ENCODE data around the gene MATK. TPM values are rescaled to one million over a fixed set of nuclear protein-coding genes. Genes with fewer than 3 reads are reported as not detected.
"Not testable (repeated sequence)": the region's sequence is repeated elsewhere in the genome, so short reads cannot be mapped to it uniquely, and the experiment has no call there.

MATK gene
- total RNA-seq, 2 donors from 2014 or later, result 1.1 to 2.8 TPM

DNA sequence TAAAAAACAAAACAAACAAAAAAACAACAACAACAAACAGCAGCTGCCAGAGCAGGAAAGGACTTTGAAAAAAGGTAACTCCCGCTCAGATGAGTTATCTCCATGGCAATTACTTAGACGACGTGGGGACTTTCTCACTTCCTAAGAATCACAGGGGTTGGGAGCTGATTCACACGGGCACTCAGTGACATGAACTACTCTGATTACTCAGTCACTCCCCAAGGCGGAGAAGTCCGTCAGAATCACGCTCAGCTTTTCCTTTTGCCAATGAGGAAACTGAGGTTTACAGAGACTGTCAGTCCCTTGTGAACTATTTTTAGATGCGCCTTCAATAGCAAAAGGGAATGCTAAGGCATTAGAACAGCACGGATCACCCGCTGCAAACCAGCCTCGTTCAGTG, 32.3 kb upstream of the MATK start:
- no peak for DNase-seq (ENCODE audit: low spot score)
- intact Hi-C loops (cut with DNase I), result loop anchor here in 1 of 2 donors (5.0 kb wide), 1 partner anchor 594 kb away; no protein-coding TSS in a partner anchor

DNA sequence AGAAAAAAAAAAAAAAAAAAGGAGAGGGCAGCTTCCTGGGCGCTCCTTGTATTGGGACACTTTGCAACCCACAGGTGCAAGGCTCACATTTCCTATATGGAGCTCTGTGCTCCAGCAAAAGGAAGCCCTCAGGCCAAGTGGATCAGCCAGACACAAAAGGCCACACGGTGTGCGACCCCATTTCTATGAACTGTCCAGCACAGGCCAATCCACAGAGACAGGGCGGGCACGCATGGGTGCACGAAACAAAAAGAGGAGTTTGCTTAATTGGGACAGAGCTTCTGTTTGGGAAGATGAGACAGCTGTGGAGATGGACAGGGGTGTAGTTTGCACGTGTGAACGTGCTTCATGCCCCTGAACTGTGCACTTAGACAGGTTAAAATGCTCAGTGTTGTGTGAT, 31.6 kb upstream of the MATK start:
- no peak for DNase-seq (ENCODE audit: low spot score)
- intact Hi-C loops (cut with DNase I), result loop anchor here in 1 of 2 donors (5.0 kb wide), 1 partner anchor 595 kb away; no protein-coding TSS in a partner anchor

DNA sequence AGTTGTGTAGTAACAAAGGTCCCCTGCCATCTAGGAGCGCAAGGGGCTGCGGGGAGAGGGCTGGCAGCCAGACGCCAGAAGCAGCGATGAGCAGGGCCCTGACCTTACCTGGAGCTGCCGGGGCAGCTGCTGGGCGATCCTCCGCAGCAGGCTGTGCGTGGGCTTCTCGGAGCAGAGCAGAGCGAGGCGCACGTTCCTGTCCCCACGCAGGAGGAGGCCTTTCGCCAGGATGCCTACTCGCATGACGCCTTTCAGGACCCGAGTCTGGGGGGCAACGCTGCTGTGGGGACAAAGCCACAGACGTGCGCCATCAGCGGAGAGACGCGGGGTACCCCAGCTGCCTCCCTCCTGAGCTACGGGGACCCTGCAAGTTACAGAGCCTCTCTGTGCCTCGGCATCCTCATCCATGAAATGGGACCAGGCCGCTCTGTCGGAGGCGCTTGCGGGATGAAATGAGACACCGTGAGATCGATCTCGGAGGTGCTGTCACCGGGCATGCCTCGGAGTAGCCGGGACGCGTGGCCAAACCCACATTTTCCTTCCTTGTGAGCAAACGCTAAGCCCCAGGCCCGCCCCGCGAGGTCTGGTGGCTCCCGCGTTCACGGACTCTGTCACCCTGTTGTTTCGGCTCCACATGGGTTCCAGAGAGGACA, 30.5 kb upstream of the MATK start:
- peak; percentile 73 for DNase-seq (ENCODE audit: low spot score)
- intact Hi-C loops (cut with DNase I), result loop anchor here in 1 of 2 donors (5.0 kb wide), 1 partner anchor 596 kb away; no protein-coding TSS in a partner anchor

DNA sequence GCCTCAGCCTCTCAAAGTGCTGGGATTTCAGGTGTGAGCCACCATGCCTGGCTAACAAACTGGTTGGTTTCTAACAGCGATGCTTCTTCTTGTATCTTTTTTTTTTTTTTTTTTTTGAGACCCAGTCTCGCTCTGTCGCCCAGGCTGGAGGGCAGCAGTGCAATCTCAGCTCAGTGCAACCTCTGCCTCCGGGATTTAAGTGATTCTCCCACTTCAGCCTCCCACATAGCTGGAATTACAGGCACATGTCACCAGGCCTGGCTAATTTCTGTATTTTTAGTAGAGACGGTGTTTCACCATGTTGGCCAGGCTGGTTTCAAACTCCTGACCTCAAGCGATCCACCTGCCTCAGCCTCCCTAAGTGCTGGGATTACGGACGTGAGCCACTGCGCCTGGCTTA, 30.0 kb upstream of the MATK start:
- DNase-seq (ENCODE audit: low spot score), result not testable (repeated sequence)
- intact Hi-C loops (cut with DNase I), result loop anchor here in 1 of 2 donors (5.0 kb wide), 1 partner anchor 596 kb away; no protein-coding TSS in a partner anchor

DNA sequence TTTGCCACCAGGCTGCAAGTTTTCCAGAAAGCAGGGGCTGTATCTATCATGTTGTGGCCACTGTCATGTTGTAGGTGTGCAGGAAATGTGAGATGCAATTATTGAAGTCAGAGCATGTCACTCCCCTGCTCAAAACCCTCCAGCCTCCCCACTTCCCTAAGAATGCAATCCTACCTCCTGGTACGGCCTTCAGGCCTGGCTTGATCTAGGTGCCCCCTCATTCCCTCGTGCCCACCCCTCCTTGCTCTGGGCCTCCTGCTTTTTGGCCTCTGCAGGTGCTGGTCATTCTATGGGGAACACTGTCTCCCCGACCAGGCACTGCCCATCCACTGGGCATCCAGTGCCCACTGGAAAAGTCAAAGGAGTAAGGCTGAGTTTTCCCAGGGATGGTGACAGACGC, 28.5 kb upstream of the MATK start:
- intact Hi-C loops (cut with DNase I), result loop anchor here in 1 of 2 donors (5.0 kb wide), 1 partner anchor 598 kb away; no protein-coding TSS in a partner anchor
- DNase-seq (ENCODE audit: low spot score), result no peak

DNA sequence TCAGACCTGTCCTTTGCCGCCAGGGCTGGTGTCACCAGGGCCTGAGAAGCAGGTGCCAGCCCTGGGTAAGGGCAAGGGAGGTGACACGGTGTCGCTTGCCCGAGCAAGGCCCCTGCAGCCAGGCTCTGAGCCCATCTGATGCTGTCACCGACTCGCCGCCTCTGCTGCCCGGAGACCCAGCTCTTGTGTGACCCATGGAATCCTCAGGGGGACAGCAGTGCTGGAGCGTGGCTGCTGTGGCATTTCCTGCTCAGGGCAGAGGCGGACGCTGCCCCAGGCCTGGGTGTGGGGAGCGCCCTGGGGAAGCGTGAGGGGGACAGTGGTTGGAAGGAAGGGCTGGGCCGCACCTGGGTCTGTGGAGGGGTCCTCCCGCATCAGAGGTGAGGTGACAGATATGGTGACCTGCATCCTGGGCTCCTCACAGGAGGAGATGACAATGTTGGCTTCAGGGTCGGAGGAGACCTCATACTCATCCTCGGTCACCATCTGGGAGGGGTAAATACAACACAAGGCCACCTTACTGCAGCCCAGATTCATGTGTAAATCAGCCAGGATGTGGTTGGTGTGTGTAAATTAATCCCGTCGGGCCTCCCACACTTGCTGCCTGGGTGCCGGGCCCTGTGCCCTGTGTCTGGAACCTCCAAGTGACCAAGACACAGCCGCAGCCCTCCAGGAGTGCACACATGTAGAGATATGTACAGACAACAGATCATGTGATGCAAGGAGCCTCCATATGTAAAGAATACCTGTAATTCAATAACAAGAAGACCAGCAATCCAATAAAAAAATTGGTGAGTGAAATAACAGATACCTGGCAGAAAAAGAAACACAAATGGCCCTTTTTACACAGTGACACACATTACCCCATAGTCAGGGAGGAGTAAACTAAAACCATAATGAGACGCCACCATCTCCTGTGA, 27.6 kb upstream of the MATK start:
- DNase-seq (ENCODE audit: low spot score), result no peak
- intact Hi-C loops (cut with DNase I), result no loop called here

DNA sequence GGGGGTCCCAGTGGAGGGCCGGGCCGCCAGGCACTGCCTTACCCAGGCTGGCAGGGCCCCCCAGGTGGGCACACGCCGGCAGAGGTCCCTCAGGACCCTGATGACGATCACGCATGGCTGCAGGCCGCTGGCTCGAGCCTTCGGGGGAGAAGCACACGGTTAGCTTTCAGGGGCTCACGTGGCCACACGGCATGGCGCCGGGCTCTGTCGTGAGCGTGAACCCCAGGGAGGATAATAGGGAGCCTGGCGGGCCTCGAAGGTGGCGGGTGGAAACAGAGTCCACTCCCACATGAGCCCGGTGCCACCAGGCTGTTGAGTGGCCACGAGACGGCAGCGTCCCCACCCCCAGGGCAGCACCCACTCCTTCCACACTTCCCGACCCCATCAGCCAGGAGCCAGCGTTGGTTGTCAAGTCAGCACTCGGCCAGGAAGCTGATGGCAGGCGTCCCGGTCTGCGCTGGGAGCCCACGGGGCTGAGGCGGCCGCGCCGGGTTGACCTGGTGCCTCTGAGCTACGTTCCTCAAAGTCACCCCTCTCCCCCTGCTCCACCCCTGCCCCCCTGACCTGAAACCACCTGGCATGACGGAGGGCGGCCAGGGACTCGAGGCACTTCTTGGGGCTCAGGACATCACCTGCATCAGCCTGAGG, 24.7 kb upstream of the MATK start:
- intact Hi-C loops (cut with DNase I), result no loop called here
- no peak for DNase-seq (ENCODE audit: low spot score)

DNA sequence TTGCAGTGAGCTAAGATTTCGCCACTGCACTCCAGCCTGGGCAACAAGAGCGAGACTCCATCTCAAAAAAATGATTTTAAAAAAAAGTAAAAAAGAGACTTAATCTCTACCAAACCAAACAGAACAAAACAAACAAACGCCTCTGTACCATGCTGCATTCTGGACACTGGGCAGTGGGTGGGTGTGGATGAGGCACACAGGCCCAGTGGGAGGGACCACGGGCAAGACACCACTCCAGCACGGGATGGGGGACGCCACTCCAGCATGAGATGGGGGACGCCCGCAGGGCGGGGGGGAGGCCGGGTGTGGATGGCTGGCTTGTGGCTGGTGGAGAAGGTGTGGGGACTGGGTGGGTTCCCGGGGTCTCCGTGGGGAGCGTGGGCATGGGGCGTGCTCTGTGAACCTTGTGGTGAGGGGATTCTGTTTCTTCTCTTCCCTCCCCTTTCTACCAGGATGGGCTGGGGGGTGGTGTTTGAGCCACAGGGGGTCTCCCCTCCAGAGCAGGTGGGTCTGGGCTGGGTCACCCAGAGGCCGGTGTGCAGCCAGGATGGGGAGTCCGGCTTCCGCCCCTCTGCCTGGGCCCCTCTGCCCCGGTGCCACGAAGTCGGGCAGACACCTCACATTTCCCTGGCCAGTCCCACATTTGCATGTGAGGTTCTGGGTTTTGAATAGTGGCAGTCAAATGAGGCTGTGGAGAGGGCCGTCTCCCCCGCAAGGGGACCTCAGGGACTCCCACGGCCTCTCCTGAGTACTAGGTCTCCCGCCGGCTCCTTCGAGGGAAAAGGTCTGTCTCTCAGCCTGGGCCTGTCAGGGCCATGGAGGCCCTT, 23.9 kb upstream of the MATK start:
- intact Hi-C loops (cut with DNase I), result no loop called here
- no peak for DNase-seq (ENCODE audit: low spot score)

DNA sequence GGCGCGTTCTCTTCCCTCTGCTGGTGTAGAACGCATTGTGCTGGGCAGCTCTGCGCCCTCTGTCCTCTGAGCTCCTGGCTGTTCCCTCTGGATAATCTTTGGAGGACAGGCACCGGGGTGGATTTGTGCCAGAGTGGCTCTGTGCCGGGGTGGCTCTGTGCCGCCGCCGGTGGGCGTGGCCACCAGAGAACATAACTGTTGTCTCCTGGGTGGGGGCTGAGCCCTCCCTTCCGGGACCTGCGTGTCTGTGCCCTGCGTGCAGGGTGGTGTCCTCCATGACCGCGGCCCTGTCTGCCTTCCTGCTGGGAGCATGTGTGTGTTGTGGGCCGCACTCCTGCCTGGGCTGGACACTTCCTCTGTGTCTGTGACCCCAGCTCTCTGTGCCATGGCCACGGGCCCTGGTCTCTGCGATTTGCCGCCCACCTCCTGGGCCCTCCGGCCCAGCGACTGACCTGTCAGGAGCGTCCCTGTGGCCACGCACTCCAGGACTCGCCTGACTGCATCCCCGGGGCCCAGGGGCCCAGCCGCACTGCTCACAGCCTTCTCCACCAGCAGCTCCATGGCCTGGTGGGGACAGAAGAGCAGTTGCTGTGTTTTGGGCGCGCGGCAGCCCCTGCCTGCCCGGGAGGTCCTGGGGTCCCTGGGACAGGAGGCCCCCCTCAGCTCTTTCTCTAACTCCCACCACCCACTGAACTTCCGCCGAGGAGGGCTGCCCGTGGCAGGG, 22.4 kb upstream of the MATK start:
- DNase-seq (ENCODE audit: low spot score), result no peak
- intact Hi-C loops (cut with DNase I), result no loop called here

DNA sequence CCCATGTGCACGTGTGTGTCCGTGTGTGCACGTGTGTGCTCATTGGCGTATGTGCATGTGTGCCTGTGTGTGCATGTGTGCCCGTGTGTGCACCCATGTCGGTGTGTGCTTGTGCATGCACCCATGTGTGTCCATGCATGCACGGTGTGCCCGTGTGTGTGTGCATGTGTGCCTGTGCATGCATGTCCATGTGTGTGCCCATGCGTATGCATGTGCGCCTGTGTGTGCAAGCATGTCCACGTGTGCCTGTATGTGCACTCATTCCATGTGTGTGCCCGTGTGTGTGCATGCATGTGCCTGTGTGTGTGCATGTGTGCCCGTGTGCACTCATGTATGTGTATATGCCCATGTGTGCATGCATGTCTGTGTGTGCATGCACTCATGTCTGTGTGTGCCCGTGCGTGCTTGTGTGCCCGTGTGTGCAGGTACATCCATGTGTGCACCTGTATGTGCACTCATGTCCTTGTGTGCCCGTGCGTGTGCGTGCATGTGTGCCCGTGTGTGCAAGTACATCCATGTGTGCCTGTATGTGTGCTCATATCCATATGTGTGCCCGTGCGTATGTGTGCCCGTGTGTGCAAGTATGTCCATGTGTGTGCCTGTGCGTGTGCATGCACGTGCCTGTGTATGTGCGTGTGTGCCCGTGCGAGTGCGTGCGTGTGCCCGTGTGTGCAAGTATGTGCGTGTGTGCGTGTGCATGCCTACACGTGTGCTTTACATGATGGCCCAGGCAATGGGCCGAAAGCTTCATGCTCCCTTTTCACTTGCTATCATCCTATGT, 21.6 kb upstream of the MATK start:
- intact Hi-C loops (cut with DNase I), result no loop called here
- no peak for DNase-seq (ENCODE audit: low spot score)

DNA sequence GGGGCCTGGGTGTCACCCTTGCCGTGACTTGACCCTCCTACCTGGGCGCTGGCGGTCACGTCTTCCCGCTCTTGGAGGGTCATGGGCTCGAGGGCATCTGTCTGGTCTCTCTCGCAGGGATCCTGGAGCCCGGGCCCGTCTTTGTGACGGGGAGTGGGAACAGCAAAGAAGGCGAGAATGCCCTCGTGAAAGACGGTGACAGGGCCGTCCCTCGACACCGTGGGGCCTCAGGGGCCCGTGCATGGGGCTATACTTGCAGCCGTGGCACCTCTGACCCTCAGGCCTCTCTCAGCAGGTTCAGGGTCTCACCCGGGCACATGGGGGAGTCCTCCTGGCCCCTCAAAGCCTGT, 20.9 kb upstream of the MATK start:
- intact Hi-C loops (cut with DNase I), result no loop called here
- DNase-seq (ENCODE audit: low spot score), result no peak

DNA sequence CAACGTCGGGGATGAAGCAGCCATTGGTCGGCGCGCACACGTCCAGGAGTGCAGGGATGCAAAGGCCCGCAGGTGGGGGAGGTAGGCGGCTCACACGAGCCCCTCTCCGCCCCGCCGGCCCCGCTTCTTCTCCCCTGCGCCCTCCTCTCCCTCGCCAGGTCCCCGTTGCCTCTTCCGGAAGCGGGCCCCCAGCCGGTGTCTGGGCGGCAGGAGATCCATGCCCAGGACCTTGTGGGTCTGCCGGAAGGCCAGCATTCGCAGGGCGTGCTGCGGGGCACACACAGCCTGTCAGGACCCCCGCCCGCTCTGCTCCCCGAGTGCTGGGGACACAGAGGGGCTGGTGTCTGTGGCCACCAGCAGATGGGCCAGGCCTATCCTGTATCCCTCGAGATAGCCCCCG, 19.7 kb upstream of the MATK start:
- intact Hi-C loops (cut with DNase I), result no loop called here
- no peak for DNase-seq (ENCODE audit: low spot score)

DNA sequence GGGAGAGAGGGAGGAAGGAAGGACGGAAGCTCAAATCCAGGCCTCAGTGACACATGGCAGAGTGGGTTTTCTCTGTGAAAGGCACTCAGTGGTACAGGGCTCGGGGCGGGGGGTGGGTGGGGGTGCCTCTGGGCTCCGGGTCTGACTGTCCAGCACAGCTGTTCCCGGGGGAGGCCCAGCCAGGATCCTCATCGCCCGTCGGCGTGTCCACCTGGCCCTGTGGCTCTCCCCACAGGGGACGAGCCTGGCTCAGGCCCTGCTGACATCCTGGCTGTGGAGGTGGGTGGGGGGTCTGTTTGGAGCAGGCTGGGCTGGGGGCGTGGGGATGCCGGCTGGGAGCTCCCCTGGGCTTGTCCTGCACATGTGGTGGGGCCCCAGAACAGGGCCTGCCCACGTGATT, 18.2 kb upstream of the MATK start:
- intact Hi-C loops (cut with DNase I), result no loop called here
- no peak for DNase-seq (ENCODE audit: low spot score)

DNA sequence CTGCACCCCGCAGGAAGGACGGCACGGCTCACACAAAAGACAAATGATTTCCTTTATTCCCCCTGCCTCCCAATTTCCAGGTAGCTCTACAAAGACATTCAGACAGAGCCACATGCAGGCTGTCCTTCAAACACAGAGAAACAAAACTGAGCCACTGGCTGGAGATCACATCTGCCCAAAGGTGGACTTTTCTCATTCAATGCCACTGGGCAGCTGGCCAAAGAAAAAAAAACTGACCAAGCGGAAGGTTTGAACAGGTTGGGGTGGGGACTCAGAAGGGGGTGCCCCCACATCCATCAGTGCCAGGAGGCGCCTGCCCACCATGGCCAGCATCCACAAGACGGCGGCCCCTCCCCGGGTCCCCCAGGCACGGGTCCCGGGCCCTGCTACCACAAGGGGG, 17.8 kb upstream of the MATK start:
- intact Hi-C loops (cut with DNase I), result no loop called here

DNA sequence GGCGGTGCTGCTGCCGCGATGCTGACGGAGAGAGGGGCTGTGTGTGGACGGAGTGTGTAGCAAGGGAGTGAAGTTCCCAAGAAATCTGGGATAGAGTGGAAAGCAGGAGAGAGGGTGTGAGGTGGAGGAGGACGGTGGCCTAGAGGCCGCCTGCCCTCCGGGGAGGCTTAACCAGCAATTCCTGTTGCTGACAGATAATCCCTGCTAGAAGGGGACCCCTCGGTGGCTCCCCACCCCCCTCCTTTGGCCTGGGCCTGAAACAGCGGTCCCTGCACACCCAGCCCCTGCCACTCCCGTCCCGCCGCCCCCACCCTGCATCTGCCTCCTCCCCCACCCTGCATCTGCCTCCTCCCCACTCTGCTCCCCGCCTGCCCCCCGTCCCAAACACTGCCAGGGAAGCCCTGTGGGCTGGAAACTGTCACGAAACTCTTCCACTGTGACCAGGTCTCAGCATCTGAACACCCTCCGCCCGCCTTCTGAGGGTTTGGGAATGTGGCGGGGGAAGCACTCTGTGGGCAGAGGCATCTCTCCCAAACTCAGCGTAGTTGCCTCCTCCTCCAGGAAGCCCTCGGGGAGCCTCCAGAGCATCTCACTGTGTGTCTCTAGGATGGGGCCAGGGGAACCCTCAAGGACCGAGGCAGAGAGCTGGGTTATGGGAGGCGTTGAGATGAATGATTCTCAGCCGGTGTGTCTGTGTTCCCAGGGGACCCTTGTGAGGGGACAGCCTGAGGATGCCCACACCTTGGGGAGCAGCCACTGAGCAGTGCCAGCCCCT, 17.1 kb upstream of the MATK start:
- no peak for DNase-seq (ENCODE audit: low spot score)
- intact Hi-C loops (cut with DNase I), result no loop called here

More for the DNA sequence above, 17.8 kb upstream of the MATK start:
- no peak for DNase-seq (ENCODE audit: low spot score)

DNA sequence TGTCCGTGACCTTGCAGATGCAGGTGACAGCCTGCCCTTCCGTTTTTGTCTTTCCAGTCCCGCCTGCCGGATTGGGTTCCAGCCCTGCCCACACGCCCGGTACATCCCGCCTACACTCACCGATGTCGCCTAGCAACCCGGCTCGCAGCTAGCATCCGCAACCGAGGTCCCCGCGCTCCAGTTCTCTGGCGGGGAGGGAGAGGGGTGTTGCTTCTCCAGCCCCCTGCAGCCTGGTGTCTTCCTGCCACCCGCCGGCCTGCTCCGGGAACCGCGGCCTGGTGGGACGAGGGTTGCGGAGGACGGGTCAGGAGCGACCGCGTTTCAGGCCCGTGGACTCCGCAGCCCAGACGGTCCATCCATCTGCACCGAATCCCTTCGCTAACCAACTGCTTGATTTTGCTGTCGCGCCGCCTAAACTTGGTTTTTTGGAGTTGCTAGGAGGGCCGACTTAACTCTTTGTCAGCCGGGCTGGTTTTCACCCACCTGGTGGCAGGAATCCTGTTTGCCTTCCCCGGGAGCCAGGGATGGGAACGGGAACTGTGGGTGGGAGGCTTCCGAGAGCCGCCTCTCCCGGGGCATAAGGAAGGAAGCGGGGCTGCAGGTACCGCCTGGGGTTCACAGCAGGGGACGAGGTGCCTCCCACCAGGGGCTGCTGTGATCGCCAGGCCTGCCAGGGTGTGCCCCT, 15.4 kb upstream of the MATK start:
- intact Hi-C loops (cut with DNase I), result no loop called here
- no peak for DNase-seq (ENCODE audit: low spot score)

DNA sequence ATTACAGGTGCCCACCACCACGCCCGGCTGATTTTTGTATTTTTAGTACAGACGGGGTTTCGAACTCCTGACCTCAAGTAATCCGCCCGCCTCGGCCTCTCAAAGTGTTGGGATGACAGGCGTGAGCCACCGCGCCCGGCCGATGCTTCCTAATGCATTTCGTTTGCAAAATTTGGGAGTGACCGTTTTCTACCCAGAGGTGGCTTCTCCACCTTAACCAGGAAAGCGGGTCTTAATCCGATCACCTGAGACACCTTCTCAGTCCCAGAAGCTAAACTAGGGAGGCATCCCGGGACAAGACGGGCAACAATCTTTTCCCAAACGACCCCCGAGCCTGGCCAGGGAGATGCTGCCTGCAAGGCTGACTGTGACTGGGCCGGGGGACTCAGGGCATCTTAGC, 14.8 kb upstream of the MATK start:
- no peak for DNase-seq (ENCODE audit: low spot score)
- intact Hi-C loops (cut with DNase I), result no loop called here

Data from posterior vena cava (tissue), 2 donors.